Fibroblast of skin of abdomen (primary cell): ENCODE results near the gene ATRN.

Experiments
- DNase-seq: peaks from one replicate; pipeline ENCODE4 v3.0.0-alpha.2; 2013

The ATRN gene

GRCh38 chr20:3658716-3659491 lies 188.1 kb downstream of the ATRN start:
- DNase-seq, result no peak

GRCh38 chr20:3659492-3660261 lies 188.9 kb downstream of the ATRN start:
- DNase-seq, result no peak

DNA sequence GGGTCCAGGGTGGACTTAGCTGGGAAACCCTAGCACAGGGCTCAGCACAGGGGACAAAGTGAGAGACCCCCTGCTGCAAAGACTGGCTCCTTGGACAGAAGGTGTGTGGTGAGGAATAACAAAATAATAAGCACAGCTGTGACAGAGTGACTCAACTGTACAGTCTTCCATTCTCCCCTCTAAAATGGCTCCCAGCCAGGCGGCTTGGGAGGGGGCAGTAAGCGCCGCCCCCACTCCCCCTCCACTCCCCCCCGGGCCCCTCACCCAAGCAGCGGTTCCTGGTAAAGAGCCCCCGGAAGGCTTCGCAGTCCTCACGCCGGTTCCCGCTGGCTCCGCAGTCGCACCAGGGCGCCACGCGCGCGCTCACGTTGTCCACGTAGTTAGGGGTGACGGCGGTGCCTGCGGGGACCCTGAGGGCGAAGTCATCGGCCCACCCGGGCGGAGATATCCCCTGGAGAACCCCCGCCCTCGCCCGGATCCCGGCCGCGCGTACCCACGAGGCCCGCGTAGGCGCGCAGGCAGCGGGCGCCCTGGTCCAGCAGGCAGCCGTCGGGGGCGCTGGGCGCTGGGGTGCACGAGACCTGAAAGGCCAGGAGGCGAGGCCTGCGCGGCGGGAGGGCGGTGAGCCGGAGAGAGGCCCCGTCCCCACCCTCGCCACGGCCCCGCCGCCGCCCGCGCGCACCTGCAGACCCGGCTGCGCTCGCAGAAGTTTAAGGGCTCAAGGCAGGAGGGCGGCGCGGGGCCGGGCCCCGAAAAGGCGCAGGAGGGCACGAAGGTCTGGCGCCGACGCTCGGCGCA lies 189.6 kb downstream of the ATRN start:
- DNase-seq, result no peak

- DNase-seq, result no peak
Observed at GRCh38 chr20:3661060-3661813, 190.4 kb downstream of the ATRN start.

DNA sequence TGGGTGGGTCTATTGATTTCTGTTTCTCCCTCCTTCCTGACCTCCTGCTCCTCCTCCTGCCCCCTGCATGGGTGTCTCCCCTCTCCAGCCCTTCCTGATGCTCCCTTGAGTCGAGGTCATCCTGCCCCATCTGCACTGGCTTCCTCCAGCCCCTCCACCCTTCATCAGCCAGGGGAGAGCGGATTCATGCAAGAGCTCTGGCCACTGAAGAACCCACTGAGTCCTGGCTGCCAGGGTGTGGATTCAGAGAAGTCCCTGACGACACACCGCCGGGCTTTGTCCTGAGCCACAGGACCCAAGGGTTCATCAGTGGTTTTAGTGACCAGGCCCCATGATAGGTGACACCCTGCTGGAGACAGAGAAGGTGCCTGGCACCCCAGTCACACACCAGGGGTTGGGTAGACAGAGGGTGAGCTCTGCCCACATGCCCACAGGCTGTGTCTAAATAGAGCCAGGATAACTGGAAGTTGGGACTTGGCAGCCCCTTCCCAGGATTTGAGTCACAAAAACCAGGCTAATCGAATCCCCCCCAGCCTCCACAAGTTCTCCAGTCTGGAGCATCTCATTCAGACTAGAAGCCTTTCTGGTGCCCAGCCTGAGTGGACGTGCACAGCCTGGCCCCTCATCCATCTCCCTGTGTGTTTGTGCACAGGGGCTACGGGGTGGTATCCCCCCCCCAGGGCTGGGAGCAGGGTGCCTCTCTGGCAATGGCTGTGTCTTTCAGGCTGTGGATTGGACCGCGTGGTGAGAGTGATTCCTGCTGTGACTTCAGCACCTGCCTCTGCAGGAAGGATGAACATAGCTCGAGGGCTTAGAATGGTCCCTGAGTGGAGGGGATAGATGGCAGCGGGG lies 191.2 kb downstream of the ATRN start:
- no peak for DNase-seq

DNA sequence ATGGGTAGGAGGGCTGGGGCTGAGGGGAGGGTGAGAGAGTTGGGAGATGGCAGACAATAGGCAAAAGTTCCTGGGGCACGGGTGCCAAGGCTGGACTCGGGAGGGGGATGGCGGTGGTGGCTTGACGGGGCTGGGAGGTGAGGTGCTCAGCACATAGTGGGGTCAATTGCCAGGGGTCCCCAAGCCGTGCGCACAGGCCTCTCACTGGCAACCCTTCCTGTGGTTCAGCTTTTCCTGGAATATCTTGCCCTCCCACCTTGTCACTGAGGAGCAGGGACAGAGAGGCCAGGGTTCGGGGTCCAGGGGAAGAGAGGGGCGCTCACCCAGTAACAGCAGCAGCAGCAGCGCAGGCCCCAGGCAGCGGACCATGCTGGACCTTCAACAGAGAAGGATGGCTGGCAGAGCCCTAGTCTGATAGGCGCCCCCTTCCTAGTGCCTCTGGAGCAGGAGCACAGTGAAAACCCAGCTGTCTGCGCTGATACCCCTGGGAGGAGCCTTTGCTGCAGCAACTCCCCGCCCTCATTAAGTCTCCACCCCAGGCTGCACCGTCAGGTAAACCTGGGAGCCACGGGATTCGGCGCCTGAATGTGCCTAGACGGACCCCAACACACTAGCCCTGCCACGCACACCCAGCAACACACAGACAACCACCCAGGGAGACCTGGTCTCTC lies 192.3 kb downstream of the ATRN start, which contains the start of gene GFRA4:
TSS of gene GFRA4 (minus strand) at position 369 of the 671 bp plus-strand sequence. CDS start at position 369, 0 bp downstream.
- no peak for DNase-seq

- DNase-seq, result no peak
Observed at GRCh38 chr20:3663858-3664257, 193.0 kb downstream of the ATRN start.

DNA sequence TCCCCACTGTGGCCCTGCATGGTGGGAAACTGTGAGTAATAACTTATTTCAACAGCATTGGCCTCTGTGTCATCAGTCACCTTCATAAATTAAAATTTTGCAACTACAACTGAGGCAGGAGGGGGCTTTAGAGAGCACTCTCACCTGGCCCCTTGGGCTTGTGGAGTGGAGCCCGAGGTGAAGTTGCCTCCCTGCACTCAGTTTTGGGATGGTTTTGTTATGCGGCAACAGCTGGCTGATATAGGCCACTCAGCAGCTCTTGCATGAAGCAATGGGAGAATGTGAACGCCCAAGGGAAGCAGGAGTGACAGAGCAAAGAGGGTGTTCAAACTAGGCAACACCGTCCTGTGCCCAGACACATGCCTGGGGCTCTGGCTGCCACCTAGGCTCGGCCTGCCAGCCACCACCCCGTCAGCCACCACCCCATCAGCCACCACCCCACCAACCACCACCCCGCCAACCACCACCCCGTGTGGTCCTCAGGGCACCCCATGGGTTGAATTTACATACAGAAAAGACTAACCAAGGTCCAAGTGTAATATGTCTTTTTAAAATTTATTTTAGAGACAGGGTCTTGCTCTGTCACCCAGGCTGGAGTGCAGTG lies 196.7 kb downstream of the ATRN start:
- no peak for DNase-seq

- DNase-seq, result no peak
Observed at GRCh38 chr20:3669710-3670367, 199.0 kb downstream of the ATRN start.

GRCh38 chr20:3670511-3670910 lies 199.7 kb downstream of the ATRN start:
- no peak for DNase-seq

DNA sequence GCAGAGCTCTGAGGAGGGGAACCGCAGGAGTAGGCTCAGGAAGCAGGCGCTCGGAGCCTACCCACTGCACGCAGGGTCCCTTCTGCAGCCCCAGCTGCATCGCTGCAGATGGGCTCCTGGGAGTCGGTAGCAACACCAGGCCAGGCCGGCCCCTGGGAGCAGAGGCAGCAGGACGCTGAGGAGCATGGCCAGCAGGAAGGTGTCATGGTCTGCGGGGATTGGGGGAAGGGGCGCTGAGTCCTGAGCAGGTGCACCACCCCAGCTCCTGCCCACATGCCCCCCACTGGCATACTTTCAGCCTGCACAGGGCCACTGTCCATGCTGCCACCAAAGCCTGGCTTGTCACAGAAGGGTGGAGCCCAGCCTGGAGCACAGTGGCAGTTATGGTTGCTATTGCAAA lies 200.1 kb downstream of the ATRN start:
- no peak for DNase-seq

- DNase-seq, result no peak
Observed at GRCh38 chr20:3671986-3672546, 201.2 kb downstream of the ATRN start.

- DNase-seq, result no peak
Observed at GRCh38 chr20:3672547-3673171, 201.8 kb downstream of the ATRN start.

DNA sequence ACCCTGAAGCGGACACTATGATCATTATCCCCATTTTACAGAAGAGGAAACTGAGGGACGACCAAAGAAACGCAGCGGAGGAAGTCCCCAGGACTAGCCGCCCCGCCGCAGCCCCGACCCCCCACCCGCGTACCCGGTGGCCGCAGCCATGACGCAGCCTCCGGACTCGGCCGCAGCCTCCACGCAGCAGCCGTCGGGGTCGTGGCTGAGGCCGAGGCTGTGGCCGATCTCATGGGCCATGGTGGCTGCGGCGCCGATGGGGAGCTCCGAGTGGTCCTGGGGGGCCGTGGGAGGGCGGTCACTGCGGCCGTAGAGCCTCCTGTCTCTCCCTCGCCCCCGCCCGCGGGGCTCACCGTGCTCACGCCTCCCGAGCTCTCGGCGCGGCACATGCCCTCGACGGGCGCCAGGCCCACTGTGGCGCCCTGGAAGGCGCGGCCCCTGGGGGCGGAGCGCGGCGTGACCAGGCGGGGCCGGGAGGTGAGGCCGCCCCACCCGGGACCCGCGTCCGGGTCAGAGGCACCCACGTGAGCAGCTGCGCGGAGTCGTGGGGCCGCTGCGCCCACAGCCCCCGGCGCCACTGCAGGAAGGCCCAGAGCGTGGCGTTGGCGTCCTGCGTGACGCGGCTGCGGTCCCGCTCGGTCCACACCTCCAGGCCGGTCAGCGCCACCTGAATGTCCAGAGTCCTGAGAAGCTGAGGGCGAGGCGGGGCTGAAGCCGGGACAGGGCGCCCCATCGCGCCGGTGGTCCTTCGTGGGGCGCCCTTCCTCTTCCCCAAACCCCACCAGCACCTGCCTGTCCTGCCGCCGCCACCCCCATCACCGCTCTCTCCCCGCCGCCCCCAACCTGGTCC lies 202.6 kb downstream of the ATRN start:
- DNase-seq, result no peak

- DNase-seq, result no peak
Observed at GRCh38 chr20:3674447-3674846, 203.6 kb downstream of the ATRN start.

DNA sequence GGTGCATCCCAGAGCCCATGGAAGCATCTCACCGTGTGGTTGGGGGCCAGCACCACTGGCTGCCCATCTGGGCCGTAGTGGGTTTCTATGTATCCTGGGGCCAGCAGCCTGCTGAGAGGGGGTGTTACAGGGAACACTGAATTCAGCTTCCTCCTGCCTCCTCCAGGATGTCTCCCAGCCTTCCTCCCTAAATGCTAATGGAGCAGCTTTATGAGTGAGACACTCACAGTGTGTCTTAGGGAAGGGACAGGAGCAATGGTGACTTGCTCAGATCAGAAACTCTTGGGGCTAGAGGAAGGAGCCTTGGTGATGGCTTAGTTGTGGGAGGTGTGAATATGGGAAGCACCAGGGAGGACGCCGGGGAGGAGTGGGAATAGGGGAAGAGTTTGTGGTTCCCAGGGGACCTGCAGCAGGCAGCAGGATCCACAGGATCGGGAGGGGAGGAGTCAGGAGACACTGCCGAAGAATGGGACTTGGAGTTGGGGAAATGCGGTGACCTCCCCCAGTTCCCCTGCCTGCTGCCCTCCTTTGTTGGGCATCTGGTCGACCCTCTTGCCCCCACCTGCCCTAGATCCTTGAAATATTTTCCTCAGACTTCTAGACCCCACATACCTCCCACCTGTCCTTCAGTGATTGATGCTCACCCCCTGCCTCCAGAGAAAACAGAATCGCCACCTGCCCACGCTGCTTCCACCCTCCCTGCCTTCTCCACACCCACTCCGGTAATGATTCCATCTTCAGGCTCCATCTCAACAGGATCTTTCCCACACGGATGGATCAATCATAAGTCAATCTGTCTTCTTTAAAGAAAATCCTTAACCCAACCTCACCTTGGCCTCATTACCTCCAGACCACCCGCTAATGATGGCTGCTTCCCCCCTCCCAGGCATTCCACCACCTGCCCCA lies 204.4 kb downstream of the ATRN start:
- no peak for DNase-seq

GRCh38 chr20:3677733-3678132 lies 206.9 kb downstream of the ATRN start:
- peak; percentile 67 for DNase-seq
